Measurements from ENCODE around the gene ADAM33.

The ADAM33 gene

GRCh38 chr20:3645309-3646066 lies 36.3 kb downstream of the ADAM33 start:
- no peak for DNase-seq (ENCODE audit: low read depth)

GRCh38 chr20:3640259-3640658 lies 41.6 kb downstream of the ADAM33 start:
- DNase-seq (ENCODE audit: low read depth) = no peak

GRCh38 chr20:3635346-3635745 lies 46.5 kb downstream of the ADAM33 start:
- no peak for DNase-seq (ENCODE audit: low read depth)

GRCh38 chr20:3633913-3634478 lies 47.8 kb downstream of the ADAM33 start:
- no peak for DNase-seq (ENCODE audit: low read depth)

GRCh38 chr20:3632311-3633004 lies 49.4 kb downstream of the ADAM33 start:
- DNase-seq (ENCODE audit: low read depth) = no peak

- no peak for DNase-seq (ENCODE audit: low read depth)
These were observed 50.3 kb downstream of the ADAM33 start for GRCh38 chr20:3631534-3631933.

GRCh38 chr20:3630429-3630828 lies 51.4 kb downstream of the ADAM33 start:
- DNase-seq (ENCODE audit: low read depth) = no peak

GRCh38 chr20:3629893-3630292 lies 51.9 kb downstream of the ADAM33 start:
- DNase-seq (ENCODE audit: low read depth) = no peak

GRCh38 chr20:3628502-3629314 lies 53.1 kb downstream of the ADAM33 start:
- DNase-seq (ENCODE audit: low read depth) = no peak

GRCh38 chr20:3627476-3627875 lies 54.3 kb downstream of the ADAM33 start:
- DNase-seq (ENCODE audit: low read depth) = no peak

- DNase-seq (ENCODE audit: low read depth) = no peak
These were observed 59.4 kb downstream of the ADAM33 start for GRCh38 chr20:3622406-3622805.

- DNase-seq (ENCODE audit: low read depth) = no peak
These were observed 60.7 kb downstream of the ADAM33 start for GRCh38 chr20:3621111-3621510.
